Loucy (cell line): Measurements from ENCODE around the gene BTRC.
"Not testable (repeated sequence)": the region's sequence is repeated elsewhere in the genome, so short reads cannot be mapped to it uniquely, and the experiment has no call there.

ENCODE experiments used
- CTCF ChIP-seq: fragments of 200-600 bp; sonication (generic); conservative IDR thresholded peaks from 2 replicates; pipeline ENCODE4 v1.5.1; 2014; ENCODE audit warnings: mild to moderate bottlenecking, antibody characterized with exemption, low read length
- EZH2phosphoT487 ChIP-seq: fragments of 200-600 bp; IDR thresholded peaks from 2 replicates; pipeline ENCODE4 v1.6.1; 2018; ENCODE audit warnings: antibody characterized with exemption, mild to moderate bottlenecking, moderate library complexity, borderline replicate concordance

- TF ChIP-seq CTCF, EZH2phosphoT487: not testable (repeated sequence)
These were observed 20.0 kb downstream of the BTRC start for GRCh38 chr10:101373993-101374392.
